Measurements from ENCODE around the gene RNF41.

Gene RNF41

GRCh38 chr12:56159482-56160192, 62.1 kb downstream of the RNF41 start:
- Histone ChIP-seq H3K36me3 (ENCODE audit: control insufficient read depth, low read length) (peaks cover 77% of the 10 kb centered on the region), H3K4me2 (ENCODE audit: low read length) (peak overlapping the region; percentile 94), H3F3A (ENCODE audit: control insufficient read depth, insufficient read depth) (peaks cover 25% of the 10 kb centered on the region), H3K79me2 (ENCODE audit: control insufficient read depth, low read length) (peaks cover 48% of the 10 kb centered on the region), H4K20me1 (ENCODE audit: control insufficient read depth, insufficient read depth, low read depth, low read length) (peaks cover 15% of the 10 kb centered on the region), H3K27me3 (ENCODE audit: control insufficient read depth, low read length) (no peaks in the 10 kb centered on the region), H3K9me3 (ENCODE audit: control insufficient read depth, insufficient read depth, low read length) (no peaks in the 10 kb centered on the region), H3K4me1 (ENCODE audit: control insufficient read depth, low read length) (peaks cover 35% of the 10 kb centered on the region), H3K9me2 (replicated peaks; ENCODE audit: control insufficient read depth, low read length) (no peaks in the 10 kb centered on the region), H3K4me3 (ENCODE audit: low read length) (peak overlapping the region; percentile 91), H3K27ac (ENCODE audit: low read depth, low read length) (peak overlapping the region; percentile 72)
- no peak for TF ChIP-seq EZH2phosphoT487 (IDR thresholded peaks at IDR 0.05; ENCODE audit: borderline replicate concordance, low read length)
- TF ChIP-seq CTCF (IDR thresholded peaks at IDR 0.05; ENCODE audit: low read depth, low read length, poor library complexity, severe bottlenecking) = no peak

GRCh38 chr12:56158926-56159461, 62.7 kb downstream of the RNF41 start:
- H3K36me3 ChIP-seq (ENCODE audit: control insufficient read depth, low read length) = peaks cover 72% of the 10 kb centered on the region
- peaks cover 35% of the 10 kb centered on the region for H3K4me1 ChIP-seq (ENCODE audit: control insufficient read depth, low read length)
- peak overlapping the region; percentile 91 for H3K4me3 ChIP-seq (ENCODE audit: low read length)
- H3K9me3 ChIP-seq (ENCODE audit: control insufficient read depth, insufficient read depth, low read length) = no peaks in the 10 kb centered on the region
- H3K79me2 ChIP-seq (ENCODE audit: control insufficient read depth, low read length) = peaks cover 48% of the 10 kb centered on the region
- H3K9me2 ChIP-seq (replicated peaks; ENCODE audit: control insufficient read depth, low read length) = no peaks in the 10 kb centered on the region
- H4K20me1 ChIP-seq (ENCODE audit: control insufficient read depth, insufficient read depth, low read depth, low read length) = peaks cover 15% of the 10 kb centered on the region
- peak overlapping the region; percentile 72 for H3K27ac ChIP-seq (ENCODE audit: low read depth, low read length)
- no peaks in the 10 kb centered on the region for H3K27me3 ChIP-seq (ENCODE audit: control insufficient read depth, low read length)
- peak overlapping the region; percentile 94 for H3K4me2 ChIP-seq (ENCODE audit: low read length)
- peaks cover 25% of the 10 kb centered on the region for H3F3A ChIP-seq (ENCODE audit: control insufficient read depth, insufficient read depth)
- TF ChIP-seq CTCF (IDR thresholded peaks at IDR 0.05; ENCODE audit: low read depth, low read length, poor library complexity, severe bottlenecking) (no peak), EZH2phosphoT487 (IDR thresholded peaks at IDR 0.05; ENCODE audit: borderline replicate concordance, low read length) (no peak)

GRCh38 chr12:56158029-56158925, 63.4 kb downstream of the RNF41 start, which contains the start of gene MYL6:
MYL6 (plus strand) TSS chr12:56158359; CDS start chr12:56158402, 43 bp downstream.
- Histone ChIP-seq H3K4me3 (ENCODE audit: low read length) (peak within 1 kb of the TSS; percentile 91), H3K4me1 (ENCODE audit: control insufficient read depth, low read length) (peaks cover 41% of the 10 kb centered on the region), H3K9me2 (replicated peaks; ENCODE audit: control insufficient read depth, low read length) (no peaks in the 10 kb centered on the region), H3K27me3 (ENCODE audit: control insufficient read depth, low read length) (no peaks in the 10 kb centered on the region), H3F3A (ENCODE audit: control insufficient read depth, insufficient read depth) (peaks cover 20% of the 10 kb centered on the region), H4K20me1 (ENCODE audit: control insufficient read depth, insufficient read depth, low read depth, low read length) (peaks cover 15% of the 10 kb centered on the region), H3K79me2 (ENCODE audit: control insufficient read depth, low read length) (peaks cover 50% of the 10 kb centered on the region), H3K9me3 (ENCODE audit: control insufficient read depth, insufficient read depth, low read length) (no peaks in the 10 kb centered on the region), H3K36me3 (ENCODE audit: control insufficient read depth, low read length) (peaks cover 64% of the 10 kb centered on the region), H3K27ac (ENCODE audit: low read depth, low read length) (peak within 1 kb of the TSS; percentile 78), H3K4me2 (ENCODE audit: low read length) (peak within 1 kb of the TSS; percentile 94)
- TF ChIP-seq CTCF (IDR thresholded peaks at IDR 0.05; ENCODE audit: low read depth, low read length, poor library complexity, severe bottlenecking) (no peak), EZH2phosphoT487 (IDR thresholded peaks at IDR 0.05; ENCODE audit: borderline replicate concordance, low read length) (no peak)
